Measurements from ENCODE around the gene ABCC5. TPM values are rescaled to one million over a fixed set of nuclear protein-coding genes. Genes with fewer than 3 reads are reported as not detected.
A peak's percentile ranks its signal among the peaks of the same experiment; 100 is the strongest.

Gene ABCC5
- total and polyA plus RNA-seq, 4 donors = 13.0 to 49.6 (median 26.4) TPM

DNA sequence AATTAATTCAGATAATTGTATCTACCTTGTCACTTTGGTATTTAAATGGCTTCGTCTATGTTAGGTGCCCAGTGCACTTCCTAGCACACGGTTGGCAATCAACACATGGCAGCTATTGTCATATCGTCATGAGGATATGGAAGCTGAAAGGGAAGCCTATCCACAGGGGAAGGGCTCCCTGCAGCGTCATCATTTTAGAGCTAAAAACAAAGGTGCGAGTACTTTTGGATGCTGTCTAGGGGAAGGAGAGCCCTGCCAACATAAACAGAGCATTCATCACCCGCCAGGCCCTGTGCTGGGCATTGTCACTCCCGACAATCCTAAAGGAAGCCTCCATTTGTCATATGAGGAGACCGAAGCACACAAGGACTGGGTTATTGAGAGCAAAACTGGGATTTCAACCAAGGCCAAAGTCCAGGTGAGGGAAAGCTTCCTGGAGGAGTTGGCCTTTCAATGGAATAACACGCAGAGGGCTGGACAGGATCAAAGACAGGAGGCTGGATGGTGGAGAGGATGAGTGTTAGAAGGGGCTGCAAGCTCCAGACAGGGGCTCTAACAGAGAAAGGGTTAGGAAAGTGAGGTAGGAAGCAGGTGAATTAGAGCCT, 125.0 kb downstream of the ABCC5 start:
- no peak for ATAC-seq (ENCODE audit: low FRiP score)
- Histone ChIP-seq H3K4me1 (ENCODE audit: control insufficient read depth in 1 of 2, insufficient read depth in 2 of 2, low read length in 2 of 2) (no peaks in the 10 kb centered on the region), H3K27me3 (ENCODE audit: control insufficient read depth in 1 of 2, insufficient read depth in 2 of 2, low read length in 1 of 2) (no peaks in the 10 kb centered on the region), H3K27ac (ENCODE audit: low read depth in 1 of 2, low read length in 2 of 2) (no peak overlapping the region), H3K9me3 (ENCODE audit: control insufficient read depth, low read length) (no peaks in the 10 kb centered on the region), H3K4me3 (ENCODE audit: low read length in 2 of 2) (no peak overlapping the region), H3K36me3 (ENCODE audit: control insufficient read depth in 1 of 2, insufficient read depth in 2 of 2, low read length in 1 of 2) (no peaks in the 10 kb centered on the region)
- no peak for DNase-seq
- 43 to 47% methylated on average over 9 of the region's 9 CpGs for WGBS, 2 donors
- intact Hi-C loops (cut with DNase I) = loop anchor here in 1 of 2 donors (10.0 kb wide), 1 partner anchor 362 kb away; no protein-coding TSS in a partner anchor

DNA sequence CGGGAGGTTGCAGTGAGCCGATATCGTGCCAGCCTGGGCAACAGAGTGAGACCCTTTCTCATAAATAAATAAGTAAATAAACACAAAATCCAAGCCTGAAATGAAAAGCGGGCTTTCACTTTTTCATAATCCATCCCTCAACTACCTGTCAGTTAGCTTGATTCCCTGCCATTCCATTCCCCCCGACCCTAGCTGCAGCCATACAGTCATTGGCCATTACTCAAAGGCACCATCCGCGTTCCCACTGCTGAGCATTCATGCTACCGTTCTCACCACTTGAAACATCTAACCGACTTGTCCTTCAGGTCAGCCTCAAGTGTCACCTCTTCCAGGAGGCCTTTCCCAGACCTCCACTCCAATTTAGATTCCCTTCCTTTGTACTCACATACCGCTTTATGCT, 131.9 kb downstream of the ABCC5 start:
- Histone ChIP-seq H3K9me3 (ENCODE audit: control insufficient read depth, low read length) (no peaks in the 10 kb centered on the region), H3K36me3 (ENCODE audit: control insufficient read depth in 1 of 2, insufficient read depth in 2 of 2, low read length in 1 of 2) (no peaks in the 10 kb centered on the region), H3K4me1 (ENCODE audit: control insufficient read depth in 1 of 2, insufficient read depth in 2 of 2, low read length in 2 of 2) (peaks cover 0 to 6% of the 10 kb centered on the region in 2 donors), H3K27me3 (ENCODE audit: control insufficient read depth in 1 of 2, insufficient read depth in 2 of 2, low read length in 1 of 2) (no peaks in the 10 kb centered on the region), H3K27ac (ENCODE audit: low read depth in 1 of 2, low read length in 2 of 2) (no peak overlapping the region), H3K4me3 (ENCODE audit: low read length in 2 of 2) (no peak overlapping the region)
- ATAC-seq (ENCODE audit: low FRiP score) = no peak
- WGBS, 2 donors = 91 to 93% methylated on average over 10 of the region's 10 CpGs
- no peak for DNase-seq
- intact Hi-C loops (cut with DNase I) = loop anchor here in 1 of 2 donors (10.0 kb wide), 1 partner anchor 129 kb away; the partner anchor contains the start of gene ABCC5

DNA sequence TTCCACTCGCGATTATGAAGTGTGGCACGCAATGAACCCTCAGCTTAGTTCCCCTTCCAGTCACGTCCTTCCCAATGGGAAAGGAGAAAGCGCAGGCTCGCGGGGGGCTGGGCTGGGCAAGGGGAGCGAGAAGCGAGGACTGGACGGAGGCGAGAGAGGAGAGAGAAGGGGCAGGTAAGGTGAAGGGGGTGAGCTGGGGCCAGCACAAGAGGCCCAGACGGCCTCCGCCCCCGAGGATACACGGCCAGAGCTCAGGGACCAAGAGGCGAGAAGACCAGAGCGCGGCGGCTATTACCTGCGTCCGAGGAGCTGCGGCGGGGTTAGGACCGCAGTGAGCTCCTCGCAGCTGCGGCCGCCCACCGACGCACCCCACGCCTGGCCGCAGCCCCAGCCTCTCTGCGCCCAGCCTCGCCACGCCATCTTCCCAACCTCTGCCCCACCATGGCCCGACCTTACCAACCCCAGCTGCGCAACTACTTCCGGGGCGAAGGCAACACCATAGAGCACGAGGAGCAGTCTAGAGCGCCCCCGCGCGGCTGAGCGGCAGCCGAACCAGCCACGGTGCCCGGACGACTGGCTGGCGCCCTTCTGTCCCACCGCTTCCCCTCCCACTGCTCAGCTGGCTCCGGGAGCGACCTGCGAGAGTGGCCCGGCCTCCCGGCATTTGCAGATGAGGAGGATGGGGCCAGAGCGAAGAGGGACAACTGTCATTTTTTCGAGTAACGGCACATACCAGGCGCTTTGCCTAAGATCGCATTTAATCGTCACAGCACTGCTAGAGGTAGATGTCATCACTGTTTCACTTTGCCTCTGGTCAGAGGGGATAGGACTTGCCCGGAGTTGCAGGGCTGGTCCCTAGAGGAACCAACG, 133.0 kb downstream of the ABCC5 start, which contains the start of gene PARL:
Gene PARL (minus strand): TSS at position 454 of the 870 bp plus-strand sequence. CDS start 34 bp downstream, at position 420.
- Histone ChIP-seq H3K4me3 (ENCODE audit: low read length in 2 of 2) (peak within 1 kb of the TSS; percentile 79 to 81), H3K27ac (ENCODE audit: low read depth in 1 of 2, low read length in 2 of 2) (peak within 1 kb of the TSS in 1 of 2 donors; percentile 43), H3K4me1 (ENCODE audit: control insufficient read depth in 1 of 2, insufficient read depth in 2 of 2, low read length in 2 of 2) (peaks cover 0 to 6% of the 10 kb centered on the region in 2 donors), H3K36me3 (ENCODE audit: control insufficient read depth in 1 of 2, insufficient read depth in 2 of 2, low read length in 1 of 2) (no peaks in the 10 kb centered on the region), H3K9me3 (ENCODE audit: control insufficient read depth, low read length) (no peaks in the 10 kb centered on the region), H3K27me3 (ENCODE audit: control insufficient read depth in 1 of 2, insufficient read depth in 2 of 2, low read length in 1 of 2) (no peaks in the 10 kb centered on the region)
- ATAC-seq (ENCODE audit: low FRiP score) (peak; percentile 100), DNase-seq (peak; percentile 98 to 100)
- intact Hi-C loops (cut with DNase I) = loop anchor here in 1 of 2 donors (10.0 kb wide), 1 partner anchor 130 kb away; the partner anchor contains the start of gene ABCC5
- WGBS, 2 donors = 0 to 1% methylated on average over 53 to 63 of the region's 63 CpGs

DNA sequence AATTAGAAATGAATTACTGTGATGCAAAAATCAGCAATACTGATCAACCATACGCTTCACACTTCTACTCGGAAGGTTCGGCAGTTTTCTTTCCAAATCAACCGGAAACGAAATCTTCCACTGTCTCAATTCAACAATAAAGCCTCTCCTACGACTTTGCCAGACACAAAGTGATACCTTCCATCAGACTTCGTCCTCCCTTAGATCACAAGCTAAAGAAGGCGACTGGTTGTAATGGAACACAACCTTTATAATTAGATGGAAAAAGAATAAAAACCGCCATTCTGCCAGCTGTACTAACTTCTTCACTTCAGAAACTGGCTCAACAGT, 133.6 kb downstream of the ABCC5 start:
- no peaks in the 10 kb centered on the region for H3K36me3 ChIP-seq (ENCODE audit: control insufficient read depth in 1 of 2, insufficient read depth in 2 of 2, low read length in 1 of 2)
- H3K27ac ChIP-seq (ENCODE audit: low read depth in 1 of 2, low read length in 2 of 2) = no peak overlapping the region
- intact Hi-C loops (cut with DNase I) = loop anchor here in 1 of 2 donors (10.0 kb wide), 1 partner anchor 131 kb away; the partner anchor contains the start of gene ABCC5
- no peaks in the 10 kb centered on the region for H3K9me3 ChIP-seq (ENCODE audit: control insufficient read depth, low read length)
- ATAC-seq (ENCODE audit: low FRiP score) = no peak
- 1 to 3% methylated on average over 9 of the region's 9 CpGs for WGBS, 2 donors
- peaks cover 0 to 6% of the 10 kb centered on the region in 2 donors for H3K4me1 ChIP-seq (ENCODE audit: control insufficient read depth in 1 of 2, insufficient read depth in 2 of 2, low read length in 2 of 2)
- peak overlapping the region; percentile 79 to 81 for H3K4me3 ChIP-seq (ENCODE audit: low read length in 2 of 2)
- H3K27me3 ChIP-seq (ENCODE audit: control insufficient read depth in 1 of 2, insufficient read depth in 2 of 2, low read length in 1 of 2) = no peaks in the 10 kb centered on the region
- no peak for DNase-seq

DNA sequence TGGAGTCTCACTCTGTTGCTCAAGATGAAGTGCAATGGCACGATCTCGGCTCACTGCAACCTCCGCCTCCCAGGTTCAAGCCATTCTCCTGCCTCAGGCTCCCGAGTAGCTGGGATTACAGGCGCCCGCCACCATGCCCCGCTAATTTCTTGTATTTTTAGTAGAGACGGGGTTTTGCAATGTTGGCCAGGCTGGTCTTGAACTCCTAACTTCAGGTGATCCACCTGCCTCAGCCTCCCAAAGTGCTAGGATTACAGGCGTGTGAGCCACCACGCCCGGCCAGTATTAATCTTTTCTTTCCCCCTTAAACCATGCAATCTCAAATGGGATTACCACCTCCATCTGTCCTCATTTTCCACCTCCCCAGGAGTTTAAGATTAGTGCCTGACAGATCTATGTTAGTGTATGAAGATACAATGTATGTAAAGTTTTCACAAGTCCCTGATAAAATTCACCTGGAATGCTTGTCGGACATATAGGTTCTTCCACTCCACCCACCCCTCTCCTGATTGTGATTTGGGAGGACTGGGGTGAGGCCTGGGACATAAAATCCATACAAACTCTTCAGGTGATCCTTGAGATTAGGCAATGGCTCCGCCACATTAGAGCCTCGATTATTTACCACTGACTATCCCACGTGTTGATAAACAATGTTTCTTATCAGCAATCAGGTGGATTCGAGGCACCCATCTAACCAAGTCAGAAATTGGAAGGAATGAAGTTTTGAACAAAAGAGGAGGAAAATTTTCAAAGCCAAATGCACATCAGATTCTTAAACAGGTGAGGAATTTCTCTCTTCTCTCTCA, 134.2 kb downstream of the ABCC5 start:
- H3K36me3 ChIP-seq (ENCODE audit: control insufficient read depth in 1 of 2, insufficient read depth in 2 of 2, low read length in 1 of 2) = no peaks in the 10 kb centered on the region
- DNase-seq = no peak
- peaks cover 0 to 6% of the 10 kb centered on the region in 2 donors for H3K4me1 ChIP-seq (ENCODE audit: control insufficient read depth in 1 of 2, insufficient read depth in 2 of 2, low read length in 2 of 2)
- H3K4me3 ChIP-seq (ENCODE audit: low read length in 2 of 2) = peak overlapping the region; percentile 15 to 79
- no peak overlapping the region for H3K27ac ChIP-seq (ENCODE audit: low read depth in 1 of 2, low read length in 2 of 2)
- 67 to 71% methylated on average over 16 of the region's 16 CpGs for WGBS, 2 donors
- H3K27me3 ChIP-seq (ENCODE audit: control insufficient read depth in 1 of 2, insufficient read depth in 2 of 2, low read length in 1 of 2) = no peaks in the 10 kb centered on the region
- no peak for ATAC-seq (ENCODE audit: low FRiP score)
- intact Hi-C loops (cut with DNase I) = loop anchor here in 1 of 2 donors (10.0 kb wide), 1 partner anchor 131 kb away; the partner anchor contains the start of gene ABCC5
- H3K9me3 ChIP-seq (ENCODE audit: control insufficient read depth, low read length) = no peaks in the 10 kb centered on the region

DNA sequence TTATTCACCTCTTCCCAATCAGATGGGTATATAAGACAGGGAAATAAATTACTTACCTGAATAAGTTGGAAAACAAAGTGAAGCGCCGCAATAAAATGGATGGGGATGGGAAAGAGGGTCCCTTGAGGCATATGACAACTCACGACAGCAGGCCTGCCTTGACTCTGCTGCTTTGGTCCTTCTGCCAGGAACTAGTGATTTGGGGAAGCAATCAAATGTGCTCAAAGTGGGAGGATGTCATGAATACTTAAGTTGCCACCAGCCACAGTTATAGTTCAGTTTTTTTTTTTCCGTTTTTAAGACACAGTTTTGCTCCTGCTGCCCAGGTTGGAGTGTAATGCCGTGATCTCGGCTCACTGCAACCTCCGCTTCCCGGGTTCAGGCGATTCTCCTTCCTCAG, 137.6 kb downstream of the ABCC5 start:
- Histone ChIP-seq H3K4me3 (ENCODE audit: low read length in 2 of 2) (no peak overlapping the region), H3K4me1 (ENCODE audit: control insufficient read depth in 1 of 2, insufficient read depth in 2 of 2, low read length in 2 of 2) (peaks cover 0 to 6% of the 10 kb centered on the region in 2 donors), H3K9me3 (ENCODE audit: control insufficient read depth, low read length) (no peaks in the 10 kb centered on the region), H3K36me3 (ENCODE audit: control insufficient read depth in 1 of 2, insufficient read depth in 2 of 2, low read length in 1 of 2) (no peaks in the 10 kb centered on the region), H3K27ac (ENCODE audit: low read depth in 1 of 2, low read length in 2 of 2) (no peak overlapping the region), H3K27me3 (ENCODE audit: control insufficient read depth in 1 of 2, insufficient read depth in 2 of 2, low read length in 1 of 2) (no peaks in the 10 kb centered on the region)
- 93 to 96% methylated on average over 9 of the region's 9 CpGs for WGBS, 2 donors
- DNase-seq (no peak), ATAC-seq (ENCODE audit: low FRiP score) (no peak)
- intact Hi-C loops (cut with DNase I) = loop anchor here in 1 of 2 donors (10.0 kb wide), 1 partner anchor 135 kb away; the partner anchor contains the start of gene ABCC5

DNA sequence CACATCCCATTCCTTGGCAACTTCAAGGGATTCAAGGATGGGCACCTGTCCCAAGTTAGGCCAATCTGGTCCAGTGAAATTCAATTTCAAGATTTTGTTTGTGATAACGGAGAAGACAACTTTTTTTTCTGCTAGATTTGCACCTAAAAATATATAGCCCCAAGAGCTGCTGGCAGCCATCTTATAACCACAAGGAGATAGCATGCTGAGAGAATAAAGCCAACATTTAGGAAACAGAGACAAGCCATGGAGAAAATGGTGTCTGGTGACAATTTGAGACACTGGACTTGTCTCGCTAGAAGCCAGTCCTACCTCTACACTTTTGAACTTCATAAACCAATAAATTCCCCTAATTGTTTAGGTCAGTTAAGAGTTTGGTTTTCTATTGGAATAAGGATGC, 138.4 kb downstream of the ABCC5 start:
- DNase-seq (no peak), ATAC-seq (ENCODE audit: low FRiP score) (no peak)
- no peak overlapping the region for H3K27ac ChIP-seq (ENCODE audit: low read depth in 1 of 2, low read length in 2 of 2)
- H3K27me3 ChIP-seq (ENCODE audit: control insufficient read depth in 1 of 2, insufficient read depth in 2 of 2, low read length in 1 of 2) = no peaks in the 10 kb centered on the region
- no peaks in the 10 kb centered on the region for H3K36me3 ChIP-seq (ENCODE audit: control insufficient read depth in 1 of 2, insufficient read depth in 2 of 2, low read length in 1 of 2)
- H3K9me3 ChIP-seq (ENCODE audit: control insufficient read depth, low read length) = no peaks in the 10 kb centered on the region
- peaks cover 0 to 6% of the 10 kb centered on the region in 2 donors for H3K4me1 ChIP-seq (ENCODE audit: control insufficient read depth in 1 of 2, insufficient read depth in 2 of 2, low read length in 2 of 2)
- intact Hi-C loops (cut with DNase I) = no loop called here
- no peak overlapping the region for H3K4me3 ChIP-seq (ENCODE audit: low read length in 2 of 2)
- WGBS, 2 donors = 93 to 95% methylated on average over 2 of the region's 2 CpGs

DNA sequence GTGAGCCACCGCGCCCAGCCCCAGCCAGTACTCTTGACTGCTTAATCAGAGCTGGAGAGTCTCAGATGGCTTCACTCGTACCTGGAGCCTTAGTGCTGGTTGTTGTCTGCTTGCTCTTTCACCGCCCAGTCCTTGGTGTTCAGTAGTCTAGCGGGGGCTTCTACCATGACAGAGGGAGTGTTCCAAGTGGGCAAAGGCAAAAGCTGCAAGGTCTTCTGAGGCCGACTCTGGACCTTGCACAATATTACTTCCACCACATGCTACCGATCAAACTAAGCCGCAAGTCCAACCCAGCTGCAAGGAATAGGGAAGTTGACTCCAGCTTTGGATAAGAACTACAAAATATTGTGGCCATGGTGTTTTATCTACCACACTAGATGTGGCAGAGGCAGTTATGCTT, 139.6 kb downstream of the ABCC5 start:
- Histone ChIP-seq H3K27ac (ENCODE audit: low read depth in 1 of 2, low read length in 2 of 2) (no peak overlapping the region), H3K4me1 (ENCODE audit: control insufficient read depth in 1 of 2, insufficient read depth in 2 of 2, low read length in 2 of 2) (no peaks in the 10 kb centered on the region), H3K9me3 (ENCODE audit: control insufficient read depth, low read length) (no peaks in the 10 kb centered on the region), H3K36me3 (ENCODE audit: control insufficient read depth in 1 of 2, insufficient read depth in 2 of 2, low read length in 1 of 2) (no peaks in the 10 kb centered on the region), H3K4me3 (ENCODE audit: low read length in 2 of 2) (no peak overlapping the region), H3K27me3 (ENCODE audit: control insufficient read depth in 1 of 2, insufficient read depth in 2 of 2, low read length in 1 of 2) (no peaks in the 10 kb centered on the region)
- 94% methylated on average over 8 of the region's 8 CpGs for WGBS, 2 donors
- intact Hi-C loops (cut with DNase I) = no loop called here
- peak in 1 of 2 donors; percentile 60 for DNase-seq
- ATAC-seq (ENCODE audit: low FRiP score) = no peak
